ENCODE measurements around the gene FLNC. TPM values are rescaled to one million over a fixed set of nuclear protein-coding genes. Genes with fewer than 3 reads are reported as not detected.

Gene FLNC
- total and polyA plus RNA-seq, 9 of the 15 experiments (the other 6 are each of a cell fraction or from before 2014, with no cell fraction given), result 0.90 to 155 (median 28.8) TPM

GRCh38 chr7:128841921-128842673, 11.9 kb downstream of the FLNC start (continued):
- TF ChIP-seq POU5F1 (IDR thresholded peaks at IDR 0.05; ENCODE audit: borderline replicate concordance, low read depth, low read length, partially characterized antibody) (no peak), ZNF124 (CRISPR knock-in tag; IDR thresholded peaks at IDR 0.05) (no peak), TRIM28 (IDR thresholded peaks at IDR 0.05) (no peak), MEF2D (tag; conservative IDR thresholded peaks at IDR 0.05; ENCODE audit: low read depth) (no peak), ZNF766 (CRISPR knock-in tag; conservative IDR thresholded peaks at IDR 0.05) (no peak), ZBTB7A (IDR thresholded peaks at IDR 0.05; ENCODE audit: borderline replicate concordance, control insufficient read depth, low read depth, low read length) (peak; percentile 58; the same call in 1 of the 2 replicates), SREBF2 (CRISPR knock-in tag; IDR thresholded peaks at IDR 0.05) (no peak), KDM5B (IDR thresholded peaks at IDR 0.05; ENCODE audit: insufficient replicate concordance, low read depth, low read length) (no peak), ZNF197 (CRISPR knock-in tag; IDR thresholded peaks at IDR 0.05; ENCODE audit: low read depth) (no peak), KAT2B (IDR thresholded peaks at IDR 0.05; ENCODE audit: low read depth, low read length) (no peak), KDM2B (CRISPR knock-in tag; IDR thresholded peaks at IDR 0.05) (no peak), ZFP91 (CRISPR knock-in tag; IDR thresholded peaks at IDR 0.05) (no peak), RUNX1 (IDR thresholded peaks at IDR 0.05; ENCODE audit: low read depth) (no peak), ZNF778 (CRISPR knock-in tag; IDR thresholded peaks at IDR 0.05) (no peak), ZNF347 (CRISPR knock-in tag; IDR thresholded peaks at IDR 0.05; ENCODE audit: low read depth) (no peak), ZFP36 (IDR thresholded peaks at IDR 0.05; ENCODE audit: low read depth, low read length, partially characterized antibody) (no peak), ZNF274 (IDR thresholded peaks at IDR 0.05; ENCODE audit: borderline replicate concordance, low read depth, low read length) (no peak), CBFB (CRISPR knock-in tag; IDR thresholded peaks at IDR 0.05) (no peak), RNF2 (IDR thresholded peaks at IDR 0.05) (no peak), SOX6 (IDR thresholded peaks at IDR 0.05) (no peak), TCF7 (IDR thresholded peaks at IDR 0.05; ENCODE audit: borderline replicate concordance) (0 out of 2 replicates have a peak, but pooled peaks have one; percentile 55), KHSRP (IDR thresholded peaks at IDR 0.05) (no peak), TBL1XR1 (IDR thresholded peaks at IDR 0.05; ENCODE audit: low read length in 2 of 2) (no peak), ASH1L (IDR thresholded peaks at IDR 0.05; ENCODE audit: borderline replicate concordance, low read depth, partially characterized antibody) (no peak), SIRT6 (IDR thresholded peaks at IDR 0.05; ENCODE audit: low read depth, low read length) (no peak), NFE2L1 (tag; IDR thresholded peaks at IDR 0.05; ENCODE audit: borderline replicate concordance, low read depth) (no peak), GABPB1 (CRISPR knock-in tag; IDR thresholded peaks at IDR 0.05) (no peak; the same call in 1 of the 2 replicates), HSF4 (CRISPR knock-in tag; IDR thresholded peaks at IDR 0.05; ENCODE audit: borderline replicate concordance) (no peak), SAFB (IDR thresholded peaks at IDR 0.05; ENCODE audit: borderline replicate concordance, low read depth, low read length) (no peak)
- TF ChIP-seq, protein P1, sequence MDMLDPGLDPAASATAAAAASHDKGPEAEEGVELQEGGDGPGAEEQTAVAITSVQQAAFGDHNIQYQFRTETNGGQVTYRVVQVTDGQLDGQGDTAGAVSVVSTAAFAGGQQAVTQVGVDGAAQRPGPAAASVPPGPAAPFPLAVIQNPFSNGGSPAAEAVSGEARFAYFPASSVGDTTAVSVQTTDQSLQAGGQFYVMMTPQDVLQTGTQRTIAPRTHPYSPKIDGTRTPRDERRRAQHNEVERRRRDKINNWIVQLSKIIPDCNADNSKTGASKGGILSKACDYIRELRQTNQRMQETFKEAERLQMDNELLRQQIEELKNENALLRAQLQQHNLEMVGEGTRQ (CRISPR knock-in tag; IDR thresholded peaks at IDR 0.05), result peak; percentile 44
